ENCODE results near the gene FAM24A.
"Not testable (repeated sequence)": the region's sequence is repeated elsewhere in the genome, so short reads cannot be mapped to it uniquely, and the experiment has no call there.

Gene FAM24A, protein sequence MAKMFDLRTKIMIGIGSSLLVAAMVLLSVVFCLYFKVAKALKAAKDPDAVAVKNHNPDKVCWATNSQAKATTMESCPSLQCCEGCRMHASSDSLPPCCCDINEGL

GRCh38 chr10:122910310-122910709, at the start of gene FAM24A:
FAM24A (plus strand) TSS chr10:122910610; CDS start chr10:122911635, 1,025 bp downstream.
- no peak for DNase-seq (ENCODE audit: low spot score)

- peak; percentile 63 for DNase-seq (ENCODE audit: low spot score)
Measured at GRCh38 chr10:122861711-122862161, 48.7 kb upstream of the FAM24A start.

- no peak for DNase-seq (ENCODE audit: low spot score)
Measured at GRCh38 chr10:122863216-122864193, 46.9 kb upstream of the FAM24A start.

- DNase-seq (ENCODE audit: low spot score), result no peak
Measured at GRCh38 chr10:122864194-122864592, 46.2 kb upstream of the FAM24A start.

DNA sequence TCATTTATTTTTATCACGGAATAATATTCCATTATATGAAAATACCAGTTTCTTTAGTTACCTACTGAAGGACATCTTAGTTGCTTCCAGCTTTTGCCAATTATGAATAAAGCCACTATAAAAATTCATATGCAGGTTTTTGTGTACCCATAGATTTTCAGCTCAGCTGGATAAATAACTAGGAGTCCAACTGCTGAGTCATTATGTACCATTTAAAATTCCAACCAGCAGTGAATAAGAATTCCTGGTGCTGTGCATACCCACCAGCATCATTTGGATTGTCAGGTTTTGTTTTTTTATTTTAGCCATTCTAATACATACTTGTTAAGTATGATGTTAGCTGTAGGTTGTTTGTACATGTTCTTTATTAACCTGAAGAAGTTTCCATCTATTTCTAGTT, 45.5 kb upstream of the FAM24A start:
- peak; percentile 42 for DNase-seq (ENCODE audit: low spot score)

- not testable (repeated sequence) for DNase-seq (ENCODE audit: low spot score)
Measured at GRCh38 chr10:122866757-122867482, 43.5 kb upstream of the FAM24A start.

DNA sequence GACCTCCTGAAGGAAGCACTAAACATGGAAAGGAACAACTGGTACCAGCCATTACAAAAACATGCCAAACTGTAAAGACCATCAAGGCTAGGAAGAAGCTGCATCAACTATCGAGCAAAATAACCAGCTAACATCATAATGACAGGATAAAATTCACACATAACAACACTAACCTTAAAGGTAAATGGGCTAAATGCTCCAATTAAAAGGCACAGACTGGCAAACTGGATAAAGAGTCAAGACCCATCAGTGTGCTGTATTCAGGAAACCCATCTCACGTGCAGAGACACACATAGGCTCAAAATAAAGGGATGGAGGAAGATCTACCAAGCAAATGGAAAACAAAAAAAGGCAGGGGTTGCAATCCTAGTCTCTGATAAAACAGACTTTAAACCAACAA, 41.6 kb upstream of the FAM24A start:
- DNase-seq (ENCODE audit: low spot score), result not testable (repeated sequence)

DNA sequence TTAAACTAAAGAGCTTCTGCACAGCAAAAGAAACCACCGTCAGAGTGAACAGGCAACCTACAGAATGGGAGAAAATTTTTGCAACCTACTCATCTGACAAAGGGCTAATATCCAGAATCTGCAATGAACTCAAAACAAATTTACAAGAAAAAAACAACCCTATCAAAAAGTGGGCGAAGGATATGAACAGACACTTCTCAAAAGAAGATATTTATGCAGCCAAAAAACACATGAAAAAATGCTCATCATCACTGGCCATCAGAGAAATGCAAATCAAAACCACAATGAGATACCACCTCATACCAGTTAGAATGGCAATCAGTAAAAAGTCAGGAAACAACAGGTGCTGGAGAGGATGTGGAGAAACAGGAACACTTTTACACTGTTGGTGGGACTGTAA, 38.5 kb upstream of the FAM24A start:
- DNase-seq (ENCODE audit: low spot score), result not testable (repeated sequence)

DNA sequence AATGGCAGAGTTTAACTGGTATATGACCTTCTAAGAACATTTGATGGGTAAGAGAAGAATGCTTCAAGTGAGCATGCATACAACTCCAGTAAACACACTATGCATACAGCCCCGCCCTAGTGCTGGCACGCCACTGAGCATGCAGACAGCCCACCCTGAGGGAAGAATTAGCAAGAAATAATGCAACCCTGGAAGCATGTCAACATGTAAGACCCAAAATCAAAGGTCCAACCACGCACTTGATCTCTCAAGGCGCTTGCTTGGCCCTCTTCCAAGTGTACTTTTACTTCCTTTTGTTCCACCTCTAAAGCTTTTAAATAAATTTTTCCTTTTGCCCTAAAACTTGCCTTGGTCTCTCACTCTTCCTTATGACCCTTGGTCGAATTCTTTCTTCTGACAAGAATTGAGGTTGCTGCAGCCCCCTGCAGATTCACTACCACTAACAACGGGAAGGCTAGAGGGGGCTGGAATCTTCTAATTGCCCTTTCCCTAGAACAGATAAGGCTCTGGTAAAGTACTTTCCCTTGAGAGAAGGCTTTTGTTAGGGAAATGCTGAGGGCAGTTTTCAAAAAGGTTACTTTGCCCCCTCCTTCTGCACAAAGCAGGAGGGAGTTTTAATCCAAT, 34.5 kb upstream of the FAM24A start:
- no peak for DNase-seq (ENCODE audit: low spot score)

GRCh38 chr10:122876467-122876855, 33.9 kb upstream of the FAM24A start:
- DNase-seq (ENCODE audit: low spot score), result no peak

GRCh38 chr10:122877264-122877663, 33.1 kb upstream of the FAM24A start:
- no peak for DNase-seq (ENCODE audit: low spot score)

DNA sequence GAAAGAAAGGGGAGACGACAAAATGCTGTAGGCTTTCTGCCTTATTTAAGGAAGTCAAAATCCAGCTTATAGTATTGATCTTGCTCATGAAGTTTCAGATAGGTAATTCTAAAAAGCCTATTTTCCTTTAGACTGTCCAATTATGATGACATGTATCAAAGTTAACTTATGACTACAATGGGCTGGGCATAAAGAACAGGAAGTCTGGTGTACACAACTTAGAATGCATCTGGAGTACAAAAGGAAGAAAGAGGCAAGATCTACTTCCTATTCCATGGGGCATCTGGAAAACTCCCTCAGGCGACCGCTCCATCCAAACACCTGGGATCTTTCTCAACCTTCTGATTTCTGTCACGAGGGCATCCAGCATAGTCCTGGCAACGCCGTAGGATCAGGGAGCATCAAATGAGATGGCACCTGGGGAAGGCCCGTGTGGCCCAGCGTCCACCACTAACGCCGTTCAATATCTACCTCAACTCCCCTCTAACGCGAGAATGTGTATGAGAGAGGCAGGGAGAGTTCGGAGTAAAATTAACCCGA, 31.5 kb upstream of the FAM24A start:
- no peak for DNase-seq (ENCODE audit: low spot score)

GRCh38 chr10:122879339-122880273, 30.8 kb upstream of the FAM24A start, which contains the start of gene FAM24B:
FAM24B (minus strand) TSS chr10:122879581; CDS start chr10:122850515, 29,066 bp downstream.
- peak; percentile 99 for DNase-seq (ENCODE audit: low spot score)

- DNase-seq (ENCODE audit: low spot score), result no peak
Measured at GRCh38 chr10:122882766-122883165, 27.6 kb upstream of the FAM24A start.

DNA sequence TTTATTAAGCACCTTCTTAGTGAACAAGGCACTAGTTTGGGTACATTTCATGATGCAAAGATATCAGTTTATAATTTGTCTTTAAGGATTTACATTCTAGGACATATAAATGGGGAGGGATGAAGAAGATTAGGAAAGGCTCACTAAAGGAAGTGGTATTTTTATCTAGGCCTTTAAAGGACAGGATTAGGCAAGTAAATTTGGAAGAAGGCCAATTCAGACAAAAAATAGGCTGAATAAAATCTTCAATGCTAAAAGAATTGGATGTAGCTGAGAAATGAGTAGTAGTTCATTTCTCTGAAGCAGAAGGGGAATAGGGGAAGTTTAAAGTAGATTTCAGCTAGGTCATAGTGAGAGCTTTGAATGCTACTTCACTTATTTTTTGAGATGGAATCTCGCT, 26.2 kb upstream of the FAM24A start:
- DNase-seq (ENCODE audit: low spot score), result no peak

GRCh38 chr10:122894261-122894944, 16.0 kb upstream of the FAM24A start:
- DNase-seq (ENCODE audit: low spot score), result no peak

DNA sequence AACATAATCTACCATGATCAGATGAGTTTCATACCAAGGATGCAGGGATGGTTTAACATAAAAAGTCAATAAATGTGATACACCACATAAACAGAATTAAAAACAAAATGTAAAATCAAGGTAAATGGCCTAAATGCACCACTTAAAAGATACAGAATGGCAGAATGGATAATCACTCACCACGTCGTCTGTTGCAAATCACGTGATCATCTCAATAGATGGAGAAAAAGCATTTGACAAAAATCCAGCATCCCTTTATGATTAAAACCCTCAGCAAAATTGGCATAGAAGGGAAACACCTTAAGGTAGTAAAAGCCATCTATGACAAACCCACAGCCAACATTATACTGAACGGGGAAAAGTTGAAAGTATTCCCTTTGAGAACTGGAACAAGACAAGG, 6.5 kb upstream of the FAM24A start:
- DNase-seq (ENCODE audit: low spot score), result not testable (repeated sequence)

DNA sequence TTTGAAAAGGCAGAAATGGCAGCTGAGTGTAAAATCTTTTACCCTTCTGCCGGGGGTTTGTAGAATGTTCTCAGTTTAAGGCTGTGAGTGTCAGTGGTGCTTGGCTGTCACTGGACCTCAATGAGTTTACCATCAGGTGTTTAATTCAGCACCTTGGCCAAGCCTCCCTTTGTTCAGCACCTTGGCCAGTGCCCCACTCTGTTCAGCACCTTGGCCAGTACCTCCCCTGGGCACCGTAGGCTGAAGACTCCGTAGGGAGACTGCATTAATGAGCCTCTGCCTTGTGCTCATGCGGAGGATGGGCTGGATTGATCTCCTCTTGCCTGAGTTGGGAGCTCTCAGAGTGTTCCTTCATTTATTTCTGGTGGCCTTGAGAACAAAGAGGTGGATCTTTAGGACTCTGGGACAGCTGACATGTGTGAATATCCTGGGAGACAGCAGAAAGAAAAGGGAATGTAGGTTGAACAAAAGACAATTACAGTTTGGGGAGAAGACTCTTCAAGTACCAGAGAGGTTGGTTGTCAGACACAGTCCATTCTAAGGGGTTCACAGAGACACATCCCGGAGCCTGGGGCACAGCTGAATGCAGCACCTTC, 1.6 kb downstream of the FAM24A start:
- peak; percentile 77 for DNase-seq (ENCODE audit: low spot score)

- DNase-seq (ENCODE audit: low spot score), result no peak
Measured at GRCh38 chr10:122915700-122916099, 5.3 kb downstream of the FAM24A start.

DNA sequence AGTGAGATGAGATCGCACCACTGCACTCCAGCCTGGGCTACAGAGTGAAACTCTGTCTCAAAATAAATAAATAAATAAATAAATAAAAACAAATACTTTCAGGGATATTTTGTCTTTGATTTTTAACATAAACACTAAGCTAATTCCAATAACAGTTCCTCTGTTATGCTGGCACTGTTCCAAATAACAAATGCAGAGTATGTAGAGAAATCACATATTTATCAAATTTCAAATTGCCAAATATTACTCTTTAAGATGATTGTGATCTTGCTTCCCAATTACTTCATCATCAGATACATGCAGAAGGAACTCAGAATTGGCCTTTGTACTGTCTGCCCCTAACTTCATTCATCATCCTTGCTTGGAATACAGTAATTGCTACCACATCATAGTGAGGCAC, 19.7 kb downstream of the FAM24A start:
- no peak for DNase-seq (ENCODE audit: low spot score)
